IMR-90 (cell line): ENCODE measurements around the gene JMJD8. TPM values are rescaled to one million over a fixed set of nuclear protein-coding genes. Genes with fewer than 3 reads are reported as not detected.

ENCODE experiments used
- ATAC-seq: fragments of 200-7000 bp; cut with Tn5 transposase; 2 replicates; pipeline ENCODE4 v1.9.1; 2020; ENCODE audit warnings: low read depth, mild to moderate bottlenecking, moderate library complexity
- BruUV-seq: library from RNA; stranded (reverse); fragments of 400-500 nt; replicated peaks from 2 replicates; lab custom pipeline; 2021; lab: Mats Ljungman, UMichigan
- CTCF ChIA-PET: fragments of 300-600 bp; formaldehyde crosslinking; extraction: SDS; loops from one replicate; lab custom pipeline; 2021; ENCODE audit warnings: antibody characterized with exemption; lab: Yijun Ruan, JAX
- POLR2A ChIA-PET: fragments of 300-600 bp; sonication (Branson Sonifier 250); formaldehyde crosslinking; loops from one replicate; lab custom pipeline; 2022; ENCODE audit warnings: antibody characterized with exemption; ENCODE audit not compliant: unreplicated experiment; lab: Charles Lee
- DNase-seq: peaks from one replicate; pipeline ENCODE4 v3.0.0; 2013
- H2AFZ ChIP-seq: replicated peaks from 2 replicates; pipeline ENCODE3; 2013; ENCODE audit warnings: low read length, mild to moderate bottlenecking; ENCODE audit not compliant: poor library complexity
- H2AK5ac ChIP-seq: 2 replicates; pipeline ENCODE4 v1.6.1; 2013; ENCODE audit warnings: low read depth, low read length, inconsistent platforms
- H2AK9ac ChIP-seq: replicated peaks from 2 replicates; pipeline ENCODE3; 2013; ENCODE audit warnings: mild to moderate bottlenecking, low read depth, low read length, moderate library complexity; ENCODE audit not compliant: poor library complexity
- H2BK120ac ChIP-seq: 2 replicates; pipeline ENCODE4 v1.6.1; 2013; ENCODE audit warnings: low read depth, low read length, inconsistent platforms
- H2BK15ac ChIP-seq: 3 replicates; pipeline ENCODE4 v1.6.1; 2013; ENCODE audit warnings: low read depth, low read length, inconsistent platforms
- H2BK20ac ChIP-seq: 2 replicates; pipeline ENCODE4 v1.6.1; 2013; ENCODE audit warnings: low read depth, mild to moderate bottlenecking, inconsistent platforms, low read length, moderate library complexity
- H2BK5ac ChIP-seq: 2 replicates; pipeline ENCODE4 v1.6.1; 2013; ENCODE audit warnings: mild to moderate bottlenecking, low read depth, low read length, inconsistent platforms; ENCODE audit not compliant: poor library complexity, severe bottlenecking
- H3K14ac ChIP-seq: replicated peaks from 2 replicates; pipeline ENCODE4 v1.6.1; 2013; ENCODE audit warnings: low read depth, low read length, inconsistent platforms
- H3K18ac ChIP-seq: 2 replicates; pipeline ENCODE4 v1.6.1; 2013; ENCODE audit warnings: low read depth, low read length, control low read depth
- H3K23ac ChIP-seq: 2 replicates; pipeline ENCODE4 v1.6.1; 2013; ENCODE audit warnings: low read depth, low read length, inconsistent platforms
- H3K27ac ChIP-seq: 2 replicates; pipeline ENCODE4 v1.5.1; 2013; ENCODE audit warnings: mild to moderate bottlenecking, control low read depth, low read length; ENCODE audit not compliant: insufficient read depth
- H3K27me3 ChIP-seq: 2 replicates; pipeline ENCODE4 v1.6.1; 2013; ENCODE audit warnings: low read length; ENCODE audit not compliant: control insufficient read depth, insufficient read depth
- H3K36me3 ChIP-seq: 2 replicates; pipeline ENCODE4 v1.6.1; 2013; ENCODE audit warnings: low read length, mixed read lengths; ENCODE audit not compliant: control insufficient read depth, insufficient read depth
- H3K4ac ChIP-seq: 2 replicates; pipeline ENCODE4 v1.6.1; 2013; ENCODE audit warnings: low read depth, low read length, inconsistent platforms
- H3K4me1 ChIP-seq: 2 replicates; pipeline ENCODE4 v1.6.1; 2013; ENCODE audit warnings: low read length, mixed read lengths; ENCODE audit not compliant: control insufficient read depth, insufficient read depth
- H3K4me2 ChIP-seq: 2 replicates; pipeline ENCODE4 v1.6.1; 2013; ENCODE audit warnings: low read depth, mild to moderate bottlenecking, control low read depth, low read length, moderate library complexity
- H3K4me3 ChIP-seq: 2 replicates; pipeline ENCODE4 v1.5.1; 2013; ENCODE audit warnings: low read depth, mild to moderate bottlenecking, control low read depth, low read length, moderate library complexity; ENCODE audit not compliant: insufficient read depth
- H3K56ac ChIP-seq: 2 replicates; pipeline ENCODE4 v1.6.1; 2013; ENCODE audit warnings: low read length, inconsistent platforms; ENCODE audit not compliant: insufficient read depth; ENCODE audit errors: extremely low read depth
- H3K79me1 ChIP-seq, 2 experiments: 2 replicates each; pipeline ENCODE4 v1.6.1; 2013; ENCODE audit warnings: low read length in 2 of 2, inconsistent platforms in 1 of 2, low read depth in 1 of 2
- H3K9ac ChIP-seq: 2 replicates; pipeline ENCODE4 v1.6.1; 2013; ENCODE audit warnings: low read depth, low read length, control low read depth
- H3K9me1 ChIP-seq: 2 replicates; pipeline ENCODE4 v1.6.1; 2013; ENCODE audit warnings: low read length, inconsistent platforms; ENCODE audit not compliant: insufficient read depth
- H3K9me3 ChIP-seq: 2 replicates; pipeline ENCODE4 v1.6.1; 2013; ENCODE audit warnings: low read length; ENCODE audit not compliant: control insufficient read depth, insufficient read depth
- H4K20me1 ChIP-seq: 2 replicates; pipeline ENCODE4 v1.6.1; 2013; ENCODE audit warnings: low read length, inconsistent platforms; ENCODE audit not compliant: insufficient read depth
- H4K5ac ChIP-seq: 2 replicates; pipeline ENCODE4 v1.6.1; 2013; ENCODE audit warnings: mild to moderate bottlenecking, low read depth, low read length, control low read depth
- H4K8ac ChIP-seq, 2 experiments: 2 replicates each; pipeline ENCODE4 v1.6.1; 2013; ENCODE audit warnings: low read depth in 2 of 2, low read length in 2 of 2, control low read depth in 1 of 2, inconsistent platforms in 1 of 2
- H4K91ac ChIP-seq: 2 replicates; pipeline ENCODE4 v1.6.1; 2013; ENCODE audit warnings: low read depth, low read length, inconsistent platforms; ENCODE audit not compliant: insufficient read depth
- CEBPB ChIP-seq: IDR thresholded peaks from 2 replicates; pipeline ENCODE4 v1.6.1; 2012; ENCODE audit warnings: low read depth, low read length, improper control_type of control experiment
- CHD1 ChIP-seq: IDR thresholded peaks from 2 replicates; pipeline ENCODE4 v1.6.1; 2012; ENCODE audit warnings: low read depth, low read length, improper control_type of control experiment
- MAFK ChIP-seq: IDR thresholded peaks from 2 replicates; pipeline ENCODE4 v1.6.1; 2012; ENCODE audit warnings: low read depth, low read length, improper control_type of control experiment
- MXI1 ChIP-seq: IDR thresholded peaks from 2 replicates; pipeline ENCODE4 v1.6.1; 2012; ENCODE audit warnings: low read depth, mild to moderate bottlenecking, low read length, moderate library complexity, borderline replicate concordance
- NFE2L2 ChIP-seq: fragments of 150-350 bp; IDR thresholded peaks from 2 replicates; pipeline ENCODE4 v1.6.1; 2016; ENCODE audit warnings: low read depth, mild to moderate bottlenecking, low read length
- POLR2A ChIP-seq: IDR thresholded peaks from 2 replicates; pipeline ENCODE4 v1.6.1; 2012; ENCODE audit warnings: mild to moderate bottlenecking, low read depth, low read length
- RCOR1 ChIP-seq: IDR thresholded peaks from 2 replicates; pipeline ENCODE4 v1.6.1; 2012; ENCODE audit warnings: mild to moderate bottlenecking, low read length, improper control_type of control experiment; ENCODE audit not compliant: insufficient replicate concordance
- SMC3 ChIP-seq: fragments of 150-350 bp; IDR thresholded peaks from 2 replicates; pipeline ENCODE4 v1.6.1; 2016; ENCODE audit warnings: low read depth, mild to moderate bottlenecking, antibody characterized with exemption, low read length, moderate library complexity
- WGBS, 2 experiments: methylation state at CpG; one replicate each; pipeline versions ENCODE4 v1.1.5 to v1.1.7; 2013; ENCODE audit warnings: missing lambda C conversion rate in 2 of 2; ENCODE audit not compliant: insufficient read length in 1 of 2; ENCODE audit errors: extremely low coverage in 2 of 2; 5-methylcytosine and 5-hydroxymethylcytosine counted together
- dilution Hi-C: fragments of 300-500 bp; cut with HindIII; formaldehyde crosslinking; loops from one replicate; pipeline ENCODE4 v1.14.3; 2018; ENCODE audit warnings: low sequenced_read_pairs; ENCODE audit not compliant: unreplicated experiment
- in situ Hi-C: fragments of 300-500 bp; cut with MboI; formaldehyde crosslinking; loops from 3 replicates; pipeline ENCODE4 v1.14.3; 2019; ENCODE audit warnings: low sequenced_read_pairs, inconsistent platforms, mixed read lengths
- intact Hi-C: fragments of 100-400 bp; cut with micrococcal nuclease; formaldehyde crosslinking; loops from 2 replicates; pipeline ENCODE4 v1.10.0; 2022
- polyA plus RNA-seq, 3 experiments: library from polyadenylated mRNA; depleted of rRNA; stranded (reverse); fragments of >200 nt; gene quantifications; 2 replicates each; pipeline ENCODE4 v1.2.3, GENCODE V29; 2012; ENCODE audit warnings: low replicate concordance in 1 of 3
- total RNA-seq: library from RNA; depleted of rRNA; stranded (reverse); fragments of >200 nt; gene quantifications from 2 replicates; pipeline ENCODE4 v1.2.3, GENCODE V29; 2012

JMJD8 gene
- total and polyA plus RNA-seq, 2 of the 4 experiments (the other 2 are of a cell fraction) = 17.7 to 62.5 TPM

- Histone ChIP-seq H2AFZ (no peak overlapping the region), H4K91ac (no peak overlapping the region), H3K27ac (no peak overlapping the region), H3K4me2 (no peak overlapping the region), H3K36me3 (peaks cover 4% of the 10 kb centered on the region; the same call in 1 of the 2 replicates), H3K56ac (no peak overlapping the region), H2BK120ac (no peak overlapping the region), H4K20me1 (no peaks in the 10 kb centered on the region), H2BK20ac (no peak overlapping the region), H3K9me1 (peaks cover 7% of the 10 kb centered on the region; the same call in 1 of the 2 replicates), H2AK9ac (no peak overlapping the region), H3K18ac (no peak overlapping the region), H3K79me1 (peaks cover 4 to 11% of the 10 kb centered on the region in 2 experiments; a peak in 2 of 4 replicates), H3K27me3 (no peaks in the 10 kb centered on the region), H3K4me3 (no peak overlapping the region), H3K4ac (no peak overlapping the region), H2BK15ac (no peak overlapping the region), H2BK5ac (no peak overlapping the region), H3K4me1 (peaks cover 5% of the 10 kb centered on the region), H3K23ac (no peak overlapping the region), H2AK5ac (no peak overlapping the region), H4K8ac (no peak overlapping the region), H4K5ac (no peak overlapping the region), H3K9me3 (no peaks in the 10 kb centered on the region), H3K14ac (no peak overlapping the region), H3K9ac (no peak overlapping the region)
- CTCF ChIA-PET = no interaction called here
- intact Hi-C loops = no loop called here
- POLR2A ChIA-PET = interaction anchor here (0.6 kb wide), 1 partner anchor 204 kb away, joined by 3 read pairs; no protein-coding TSS in a partner anchor
- in situ Hi-C loops = no loop called here
- BruUV-seq = no TSS peak
- WGBS, 2 experiments = 87% methylated on average over 9 of the region's 12 CpGs; no CpG with 5 or more reads in 1 of the 2 experiments
- ATAC-seq = no peak
- dilution Hi-C loops = no loop called here
- no peak for DNase-seq
- no peak for TF ChIP-seq MAFK
- TF ChIP-seq MXI1 = no peak
- no peak for TF ChIP-seq NFE2L2
- TF ChIP-seq CEBPB = no peak
- no peak for TF ChIP-seq POLR2A
- TF ChIP-seq SMC3 = no peak
- no peak for TF ChIP-seq RCOR1
- no peak for TF ChIP-seq CHD1
These were observed 30.1 kb downstream of the JMJD8 start for GRCh38 chr16:654034-654433.
